Activated T-cell treated with anti-CD3 and anti-CD28 coated beads for 48 hours (primary cell): ENCODE results near the gene CTNS.
A peak's percentile ranks its signal among the peaks of the same experiment; 100 is the strongest.

Experiments
- DNase-seq: peaks from one replicate; pipeline ENCODE4 v3.0.0-alpha.2; 2020; ENCODE audit warnings: low read depth

Gene CTNS

GRCh38 chr17:3626831-3627768 is 9.5 kb upstream of the CTNS start:
- DNase-seq: no peak

GRCh38 chr17:3627769-3628167 is 8.8 kb upstream of the CTNS start:
- DNase-seq: no peak

- no peak for DNase-seq
Measured at GRCh38 chr17:3630781-3631180, 5.8 kb upstream of the CTNS start.

- DNase-seq: no peak
Measured at GRCh38 chr17:3632287-3632686, 4.3 kb upstream of the CTNS start.

GRCh38 chr17:3635474-3636153 is 946 bp upstream of the CTNS start:
- DNase-seq: no peak

- DNase-seq: no peak
Measured at GRCh38 chr17:3636908-3637373, 381 bp downstream of the CTNS start.

GRCh38 chr17:3639981-3640596 is 3.5 kb downstream of the CTNS start:
- DNase-seq: peak; percentile 50

GRCh38 chr17:3641014-3641413 is 4.5 kb downstream of the CTNS start:
- DNase-seq: no peak

GRCh38 chr17:3641717-3642486 is 5.3 kb downstream of the CTNS start:
- no peak for DNase-seq

- peak; percentile 37 for DNase-seq
Measured at GRCh38 chr17:3643889-3644349, 7.4 kb downstream of the CTNS start.

GRCh38 chr17:3645310-3645709 is 8.8 kb downstream of the CTNS start:
- no peak for DNase-seq

GRCh38 chr17:3647251-3647650 is 10.7 kb downstream of the CTNS start:
- DNase-seq: no peak

- DNase-seq: peak; percentile 43
Measured at GRCh38 chr17:3647769-3648555, 11.4 kb downstream of the CTNS start.

- DNase-seq: no peak
Measured at GRCh38 chr17:3655766-3656165, 19.2 kb downstream of the CTNS start.

- no peak for DNase-seq
Measured at GRCh38 chr17:3656353-3656752, 19.8 kb downstream of the CTNS start.

- no peak for DNase-seq
Measured at GRCh38 chr17:3656755-3657587, 20.4 kb downstream of the CTNS start.

- no peak for DNase-seq
Measured at GRCh38 chr17:3657588-3657869, 21.0 kb downstream of the CTNS start.

GRCh38 chr17:3657874-3658783 is 21.6 kb downstream of the CTNS start:
- no peak for DNase-seq

- no peak for DNase-seq
Measured at GRCh38 chr17:3658784-3659449, 22.4 kb downstream of the CTNS start.
